CD8-positive, alpha-beta memory T cell (primary cell): Measurements from ENCODE around the gene ENTPD3. TPM values are rescaled to one million over a fixed set of nuclear protein-coding genes. Genes with fewer than 3 reads are reported as not detected.

Experiments
- CTCF ChIA-PET: fragments of 350-600 bp; sonication (Branson Sonifier 250); formaldehyde crosslinking; loops from one replicate; lab custom pipeline; 2021; ENCODE audit warnings: antibody characterized with exemption; lab: Charles Lee
- POLR2A ChIA-PET: fragments of 350-600 bp; sonication (Branson Sonifier 250); formaldehyde crosslinking; loops from one replicate; lab custom pipeline; 2021; ENCODE audit warnings: antibody characterized with exemption; lab: Charles Lee
- DNase-seq, 5 donors: peaks; one replicate each; pipeline versions ENCODE4 v3.0.0 to v3.0.0-alpha.2; 2020 to 2022; ENCODE audit warnings: mixed read lengths in 1 of 5
- H3K27ac ChIP-seq: one replicate; pipeline ENCODE4 v1.7.0; 2013; ENCODE audit warnings: low read depth, mild to moderate bottlenecking, low read length, moderate library complexity
- H3K27me3 ChIP-seq: 2 replicates; pipeline ENCODE4 v1.7.0; 2013; ENCODE audit warnings: low read length, mild to moderate bottlenecking; ENCODE audit not compliant: insufficient read depth, poor library complexity, severe bottlenecking
- H3K36me3 ChIP-seq: 2 replicates; pipeline ENCODE4 v1.7.0; 2013; ENCODE audit warnings: mild to moderate bottlenecking, low read length, moderate library complexity; ENCODE audit not compliant: insufficient read depth
- H3K4me1 ChIP-seq: 2 replicates; pipeline ENCODE4 v1.7.0; 2013; ENCODE audit warnings: mild to moderate bottlenecking, low read length, moderate library complexity; ENCODE audit not compliant: insufficient read depth
- H3K4me3 ChIP-seq: 2 replicates; pipeline ENCODE4 v1.7.0; 2013; ENCODE audit warnings: mild to moderate bottlenecking, low read length
- H3K9me3 ChIP-seq: 2 replicates; pipeline ENCODE4 v1.7.0; 2013; ENCODE audit warnings: mild to moderate bottlenecking, low read length
- H3K27ac Mint-ChIP-seq, 8 donors: one replicate each; pipeline ENCODE4 v1.8.0; 2020 to 2021; ENCODE audit warnings: mixed read lengths in 8 of 8, mild to moderate bottlenecking in 6 of 8, inconsistent platforms in 3 of 8, moderate library complexity in 3 of 8
- H3K27me3 Mint-ChIP-seq, 2 donors: one replicate each; pipeline ENCODE4 v1.8.0; 2020 to 2021; ENCODE audit warnings: mixed read lengths in 2 of 2, mild to moderate bottlenecking in 1 of 2, moderate library complexity in 1 of 2
- H3K36me3 Mint-ChIP-seq, 3 donors: one replicate each; pipeline ENCODE4 v1.8.0; 2020 to 2021; ENCODE audit warnings: mixed read lengths in 3 of 3, inconsistent platforms in 1 of 3, mild to moderate bottlenecking in 1 of 3
- H3K4me1 Mint-ChIP-seq, 3 donors: one replicate each; pipeline ENCODE4 v1.8.0; 2020 to 2021; ENCODE audit warnings: mixed read lengths in 3 of 3, inconsistent platforms in 1 of 3, mild to moderate bottlenecking in 1 of 3
- H3K4me3 Mint-ChIP-seq, 7 donors: one replicate each; pipeline ENCODE4 v1.8.0; 2020 to 2021; ENCODE audit warnings: mixed read lengths in 7 of 7, mild to moderate bottlenecking in 6 of 7, moderate library complexity in 4 of 7, inconsistent platforms in 2 of 7
- H3K9me3 Mint-ChIP-seq, 5 donors: one replicate each; pipeline ENCODE4 v1.8.0; 2020 to 2022; ENCODE audit warnings: mixed read lengths in 5 of 5, mild to moderate bottlenecking in 3 of 5, moderate library complexity in 2 of 5, inconsistent platforms in 1 of 5
- polyA plus RNA-seq: library from polyadenylated mRNA; unstranded; fragments of 300-500 nt; fragmentation: Illumina TruSeq; gene quantifications from one replicate; pipeline ENCODE4 v1.2.3, GENCODE V29; 2021
- total RNA-seq, 2 experiments: library from RNA; stranded (reverse); gene quantifications; one replicate each; pipeline ENCODE4 v1.2.3, GENCODE V29; 2021

ENTPD3 gene
- total and polyA plus RNA-seq, 3 experiments from 2014 or later, result not detected

DNA sequence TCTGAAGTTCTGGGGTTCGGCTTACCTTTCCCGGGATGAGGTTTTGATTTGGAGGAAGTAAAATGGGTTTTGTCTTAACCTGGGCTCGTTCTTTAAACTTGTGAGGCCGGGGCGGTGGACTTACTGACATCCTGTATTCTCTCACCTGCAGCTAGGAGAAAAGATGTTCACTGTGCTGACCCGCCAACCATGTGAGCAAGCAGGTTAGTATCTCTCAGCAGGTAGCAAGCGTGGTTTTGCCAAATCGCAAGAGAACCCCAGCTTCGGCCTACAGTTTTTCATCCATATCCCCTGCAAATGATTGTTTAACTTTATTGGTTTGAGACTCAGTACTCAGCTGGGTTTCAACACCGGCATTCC, 891 bp downstream of the ENTPD3 start:
- Mint-ChIP-seq H3K36me3 (peaks cover under 1 to 9% (median 3%) of the 10 kb centered on the region in 3 donors), H3K27ac (no peak overlapping the region), H3K4me1 (peaks cover 8 to 17% (median 15%) of the 10 kb centered on the region in 3 donors), H3K4me3 (peak overlapping the region in 2 of 7 donors; percentile 9 to 18), H3K27me3 (peaks cover 15 to 37% of the 10 kb centered on the region in 2 donors), H3K9me3 (no peaks in the 10 kb centered on the region)
- Histone ChIP-seq H3K27me3 (peaks cover 6% of the 10 kb centered on the region), H3K4me3 (no peak overlapping the region), H3K36me3 (no peaks in the 10 kb centered on the region), H3K9me3 (no peaks in the 10 kb centered on the region), H3K4me1 (peaks cover 6% of the 10 kb centered on the region), H3K27ac (no peak overlapping the region)
- no peak for DNase-seq
- ChIA-PET POLR2A (no interaction called here), CTCF (no interaction called here)

DNA sequence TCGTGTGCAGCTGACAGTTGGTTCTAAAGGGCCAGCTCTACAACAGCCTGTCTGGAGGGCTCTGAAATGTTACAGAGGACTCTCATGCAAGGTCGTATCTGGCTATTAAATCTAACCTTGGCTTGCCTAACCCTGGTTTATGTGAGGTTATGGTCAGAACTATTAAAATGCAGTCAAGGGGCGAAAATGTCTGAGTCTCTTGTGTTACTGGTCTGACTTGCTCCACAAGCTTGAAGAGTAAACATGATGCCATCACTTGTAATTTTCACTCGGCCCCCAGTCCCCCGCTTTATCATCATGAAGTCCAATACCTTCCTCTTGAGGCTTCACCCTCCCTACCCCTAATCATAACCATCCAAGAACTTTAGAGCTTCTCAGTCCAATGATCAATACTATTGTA, 9.4 kb downstream of the ENTPD3 start:
- no peak overlapping the region for H3K4me3 ChIP-seq
- H3K4me1 ChIP-seq, result no peaks in the 10 kb centered on the region
- H3K36me3 Mint-ChIP-seq, result peaks cover 0 to 14% (median 14%) of the 10 kb centered on the region in 3 donors
- no peaks in the 10 kb centered on the region for H3K4me1 Mint-ChIP-seq
- POLR2A ChIA-PET, result no interaction called here
- H3K9me3 Mint-ChIP-seq, result peaks cover 0 to 5% (median 0%) of the 10 kb centered on the region in 5 donors
- H3K27me3 Mint-ChIP-seq, result peaks cover 2 to 3% of the 10 kb centered on the region in 2 donors
- CTCF ChIA-PET, result no interaction called here
- H3K36me3 ChIP-seq, result no peaks in the 10 kb centered on the region
- H3K9me3 ChIP-seq, result no peaks in the 10 kb centered on the region
- no peak overlapping the region for H3K27ac Mint-ChIP-seq
- no peak for DNase-seq
- H3K4me3 Mint-ChIP-seq, result no peak overlapping the region
- no peak overlapping the region for H3K27ac ChIP-seq
- H3K27me3 ChIP-seq, result no peaks in the 10 kb centered on the region

DNA sequence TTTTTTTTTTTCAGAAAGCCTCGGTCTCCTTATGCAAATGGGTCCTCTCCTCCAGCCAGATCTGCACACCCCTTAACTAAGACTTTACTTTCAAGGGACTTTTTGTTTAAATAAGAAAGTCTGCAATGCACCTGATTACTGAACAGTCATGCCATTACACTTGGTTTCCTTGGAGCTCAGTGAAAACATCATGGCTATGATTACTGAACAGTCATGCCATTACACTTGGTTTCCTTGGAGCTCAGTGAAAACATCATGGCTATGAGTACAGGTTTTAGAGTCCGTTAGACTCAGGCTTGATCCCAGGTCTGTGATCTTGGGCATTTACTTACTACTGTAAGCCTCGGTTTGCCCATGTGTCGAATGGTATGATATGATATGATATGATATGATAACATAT, 10.1 kb downstream of the ENTPD3 start:
- Mint-ChIP-seq H3K27me3 (peaks cover 0 to 2% of the 10 kb centered on the region in 2 donors), H3K9me3 (peaks cover 0 to 5% (median 0%) of the 10 kb centered on the region in 5 donors), H3K4me3 (no peak overlapping the region), H3K27ac (no peak overlapping the region), H3K4me1 (no peaks in the 10 kb centered on the region), H3K36me3 (peaks cover 0 to 14% (median 9%) of the 10 kb centered on the region in 3 donors)
- no peak for DNase-seq
- ChIA-PET CTCF (no interaction called here), POLR2A (no interaction called here)
- Histone ChIP-seq H3K9me3 (no peaks in the 10 kb centered on the region), H3K27ac (no peak overlapping the region), H3K4me1 (no peaks in the 10 kb centered on the region), H3K36me3 (no peaks in the 10 kb centered on the region), H3K27me3 (no peaks in the 10 kb centered on the region), H3K4me3 (no peak overlapping the region)

DNA sequence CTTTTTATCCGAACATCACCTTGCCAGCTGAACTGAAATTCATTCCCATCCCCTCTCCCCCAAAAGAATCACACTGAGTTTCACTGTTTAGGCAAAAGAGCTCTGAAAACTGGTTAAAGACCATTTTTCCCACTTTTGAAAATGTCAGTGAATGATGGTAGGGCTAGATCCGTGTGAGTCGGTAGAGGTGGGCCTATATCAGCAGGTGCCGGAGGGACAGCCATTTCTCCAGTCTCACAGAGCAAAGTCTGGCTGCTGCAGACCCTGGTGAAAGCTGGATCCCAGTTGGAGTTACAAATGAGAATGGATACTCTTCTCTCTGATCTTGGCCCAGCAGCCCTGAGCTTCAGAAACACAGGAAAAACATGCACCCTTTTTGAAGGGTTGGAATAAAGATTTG, 10.9 kb downstream of the ENTPD3 start:
- Histone ChIP-seq H3K27me3 (no peaks in the 10 kb centered on the region), H3K27ac (no peak overlapping the region), H3K9me3 (no peaks in the 10 kb centered on the region), H3K4me3 (no peak overlapping the region), H3K36me3 (no peaks in the 10 kb centered on the region), H3K4me1 (no peaks in the 10 kb centered on the region)
- Mint-ChIP-seq H3K4me1 (no peaks in the 10 kb centered on the region), H3K4me3 (no peak overlapping the region), H3K9me3 (peaks cover 0 to 5% (median 0%) of the 10 kb centered on the region in 5 donors), H3K27me3 (peaks cover 0 to 2% of the 10 kb centered on the region in 2 donors), H3K27ac (no peak overlapping the region), H3K36me3 (peaks cover 0 to 13% (median 7%) of the 10 kb centered on the region in 3 donors)
- no peak for DNase-seq
- ChIA-PET POLR2A (no interaction called here), CTCF (no interaction called here)

DNA sequence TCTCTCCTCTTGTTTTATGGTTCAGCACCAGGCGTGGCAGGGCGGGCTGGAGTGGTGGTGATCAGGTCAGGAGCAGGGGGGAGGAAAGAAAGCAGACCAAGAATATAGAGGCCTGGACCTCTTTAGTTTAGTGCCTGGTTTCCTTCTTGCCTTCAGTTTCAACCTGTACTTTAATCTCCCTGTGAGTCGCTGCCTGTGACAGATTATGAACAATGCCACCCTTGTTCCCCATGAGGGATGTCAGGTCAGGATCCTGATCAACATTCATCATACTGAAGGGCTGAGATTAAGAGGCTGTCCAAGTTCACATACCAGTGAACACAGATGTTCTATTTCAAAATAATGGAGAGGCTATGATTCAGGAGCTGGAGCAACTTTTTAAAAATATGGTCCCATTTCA, 11.4 kb downstream of the ENTPD3 start:
- Histone ChIP-seq H3K27ac (no peak overlapping the region), H3K9me3 (no peaks in the 10 kb centered on the region), H3K4me3 (no peak overlapping the region), H3K27me3 (no peaks in the 10 kb centered on the region), H3K4me1 (no peaks in the 10 kb centered on the region), H3K36me3 (no peaks in the 10 kb centered on the region)
- CTCF ChIA-PET, result no interaction called here
- no peaks in the 10 kb centered on the region for H3K4me1 Mint-ChIP-seq
- DNase-seq, result no peak
- POLR2A ChIA-PET, result no interaction called here
- peaks cover 0 to 10% (median 4%) of the 10 kb centered on the region in 3 donors for H3K36me3 Mint-ChIP-seq
- H3K27ac Mint-ChIP-seq, result no peak overlapping the region
- no peak overlapping the region for H3K4me3 Mint-ChIP-seq
- peaks cover 0 to 5% (median 0%) of the 10 kb centered on the region in 5 donors for H3K9me3 Mint-ChIP-seq
- H3K27me3 Mint-ChIP-seq, result peaks cover 0 to 2% of the 10 kb centered on the region in 2 donors

DNA sequence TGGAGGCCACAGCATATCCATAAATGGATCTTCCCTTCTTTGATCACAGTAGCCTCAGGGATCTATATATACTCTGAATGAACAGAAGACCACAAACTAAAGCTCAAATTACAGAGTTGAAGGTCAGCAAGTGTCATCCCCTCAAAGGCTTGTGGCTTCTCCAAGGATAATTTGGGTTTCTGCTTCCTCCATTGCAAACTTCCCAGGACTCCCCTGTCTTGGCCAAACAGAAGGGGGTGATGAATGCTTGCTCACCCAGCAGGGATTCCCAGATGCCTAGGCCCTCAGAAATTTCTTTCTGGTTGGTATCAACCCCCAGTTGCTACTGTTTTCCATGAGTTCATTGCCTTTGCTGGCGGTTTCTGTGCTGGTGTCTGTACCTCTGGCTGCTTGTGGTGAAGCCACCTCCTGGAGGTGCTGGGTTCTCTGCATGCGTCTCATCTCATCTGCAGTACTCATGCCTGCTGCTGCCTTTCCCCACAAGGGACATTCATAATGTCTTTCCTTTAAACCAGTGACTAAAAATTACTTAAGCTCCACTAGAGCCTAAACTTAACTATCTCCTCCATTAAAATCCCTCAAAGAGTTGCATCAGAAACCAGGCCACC, 17.7 kb downstream of the ENTPD3 start:
- DNase-seq, result no peak
- no peak overlapping the region for H3K27ac Mint-ChIP-seq
- no peaks in the 10 kb centered on the region for H3K4me1 Mint-ChIP-seq
- ChIA-PET POLR2A (no interaction called here), CTCF (no interaction called here)
- no peak overlapping the region for H3K4me3 Mint-ChIP-seq
- H3K4me3 ChIP-seq, result no peak overlapping the region
- peaks cover 0 to 2% (median 0%) of the 10 kb centered on the region in 5 donors for H3K9me3 Mint-ChIP-seq
- H3K27me3 Mint-ChIP-seq, result no peaks in the 10 kb centered on the region
- H3K27me3 ChIP-seq, result no peaks in the 10 kb centered on the region
- no peaks in the 10 kb centered on the region for H3K36me3 ChIP-seq
- H3K4me1 ChIP-seq, result no peaks in the 10 kb centered on the region
- no peaks in the 10 kb centered on the region for H3K36me3 Mint-ChIP-seq
- H3K9me3 ChIP-seq, result no peaks in the 10 kb centered on the region
- H3K27ac ChIP-seq, result no peak overlapping the region

DNA sequence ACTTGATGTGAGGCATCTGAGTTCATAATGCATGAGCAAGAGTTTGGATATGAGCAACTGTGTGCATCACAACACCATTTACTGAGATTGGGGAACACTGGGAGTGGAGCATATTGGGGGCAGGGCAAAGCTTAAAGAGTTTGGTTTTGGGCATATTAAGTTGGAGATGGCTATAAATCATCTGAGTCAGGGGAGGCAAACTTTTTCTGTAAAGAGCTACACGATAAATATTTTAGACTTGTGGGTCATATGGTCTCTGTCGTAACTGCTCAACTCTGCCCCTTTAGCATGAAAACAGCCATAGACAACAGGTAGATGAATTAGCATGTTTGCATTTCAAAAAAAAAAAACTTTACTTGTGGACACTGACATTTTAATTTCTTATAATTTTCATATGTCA, 20.0 kb downstream of the ENTPD3 start:
- Histone ChIP-seq H3K36me3 (no peaks in the 10 kb centered on the region), H3K27me3 (no peaks in the 10 kb centered on the region), H3K4me3 (no peak overlapping the region), H3K4me1 (no peaks in the 10 kb centered on the region), H3K9me3 (no peaks in the 10 kb centered on the region), H3K27ac (no peak overlapping the region)
- DNase-seq, result no peak
- Mint-ChIP-seq H3K9me3 (no peaks in the 10 kb centered on the region), H3K4me3 (no peak overlapping the region), H3K36me3 (no peaks in the 10 kb centered on the region), H3K27me3 (no peaks in the 10 kb centered on the region), H3K4me1 (no peaks in the 10 kb centered on the region), H3K27ac (no peak overlapping the region)
- ChIA-PET CTCF (no interaction called here), POLR2A (no interaction called here)

DNA sequence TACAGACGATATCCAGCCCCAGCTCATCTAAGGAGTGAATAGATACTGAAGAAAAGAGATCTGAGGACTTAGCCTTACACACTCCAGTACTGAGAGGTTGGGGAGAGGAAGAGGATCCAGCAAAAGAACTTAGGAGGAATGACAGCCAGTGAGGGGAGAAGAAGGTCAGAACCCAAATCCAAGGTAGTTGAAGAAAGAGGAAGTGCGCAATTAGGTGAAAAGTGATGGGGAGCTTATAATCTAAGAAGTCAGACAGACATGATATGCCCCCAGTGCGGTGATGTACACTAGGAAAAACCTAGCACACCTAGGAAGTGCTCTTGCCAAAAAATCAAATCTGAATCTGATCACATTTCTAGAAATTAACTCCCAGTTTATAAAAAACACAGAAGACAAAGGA, 20.6 kb downstream of the ENTPD3 start:
- POLR2A ChIA-PET, result no interaction called here
- DNase-seq, result no peak
- Histone ChIP-seq H3K4me3 (no peak overlapping the region), H3K27ac (no peak overlapping the region), H3K4me1 (no peaks in the 10 kb centered on the region), H3K27me3 (no peaks in the 10 kb centered on the region), H3K9me3 (no peaks in the 10 kb centered on the region), H3K36me3 (no peaks in the 10 kb centered on the region)
- Mint-ChIP-seq H3K27ac (no peak overlapping the region), H3K9me3 (no peaks in the 10 kb centered on the region), H3K4me3 (no peak overlapping the region), H3K36me3 (no peaks in the 10 kb centered on the region), H3K27me3 (no peaks in the 10 kb centered on the region), H3K4me1 (no peaks in the 10 kb centered on the region)
- CTCF ChIA-PET, result no interaction called here
